HepG2 (cell line): ENCODE data around the gene ACTL7B. TPM values are rescaled to one million over a fixed set of nuclear protein-coding genes. Genes with fewer than 3 reads are reported as not detected.
A peak's percentile ranks its signal among the peaks of the same experiment; 100 is the strongest.

Source experiments
- ZNF839 ChIP-seq: sonication (generic); formaldehyde crosslinking; IDR thresholded peaks from 2 replicates; pipeline ENCODE4 v1.4.0; 2020; ENCODE audit warnings: missing genetic modification reagents, mild to moderate bottlenecking, borderline replicate concordance
- polyA plus RNA-seq, 8 experiments: library from polyadenylated mRNA; depleted of rRNA in 3 of 8; stranded (reverse) in 7 of 8; unstranded in 1 of 8; fragments of >200 nt; fragmentation: Illumina TruSeq in 4 of 8; extraction: Trizol in 4 of 8; gene quantifications; 2 replicates each; pipeline versions ENCODE4 v1.2.1 to v1.2.3, GENCODE V29; 2011 to 2016; ENCODE audit warnings: low read depth in 4 of 8, missing spikeins in 1 of 8, mixed read lengths in 1 of 8; ENCODE audit not compliant: insufficient read depth in 1 of 8
- total RNA-seq, 5 experiments: library from RNA; depleted of rRNA; stranded (reverse); fragments of >200 nt; fragmentation: Illumina TruSeq; extraction: Trizol; gene quantifications; 2 replicates each; pipeline ENCODE4 v1.2.3, GENCODE V29; 2016; ENCODE audit warnings: low read depth in 1 of 5
- TF ChIP-seq, protein P1 (sequence below): sonication (generic); formaldehyde crosslinking; conservative IDR thresholded peaks from 2 replicates; pipeline ENCODE4 v1.4.0; 2020; ENCODE audit warnings: missing genetic modification reagents
- TF ChIP-seq, protein P2 (sequence below): IDR thresholded peaks from 2 replicates; pipeline ENCODE4 v1.6.1; 2012; ENCODE audit warnings: inconsistent platforms
- TF ChIP-seq, protein P3 (sequence below): IDR thresholded peaks from 2 replicates; pipeline ENCODE4 v1.6.1; 2012; ENCODE audit warnings: low read depth, low read length, improper control_type of control experiment
- TF ChIP-seq, protein P4 (sequence below), 2 experiments: sonication (generic) in 1 of 2; formaldehyde crosslinking in 1 of 2; IDR thresholded peaks; 2 replicates each; pipeline versions ENCODE4 v1.4.0 to v1.6.1; 2016 to 2020; ENCODE audit warnings: borderline replicate concordance in 1 of 2, low read depth in 1 of 2, mild to moderate bottlenecking in 1 of 2, missing genetic modification reagents in 1 of 2
- TF ChIP-seq, protein P5 (sequence below): sonication (generic); formaldehyde crosslinking; IDR thresholded peaks from 2 replicates; pipeline ENCODE4 v1.8.0; 2022; ENCODE audit warnings: mild to moderate bottlenecking, missing genetic modification reagents, moderate library complexity

ACTL7B gene
- total and polyA plus RNA-seq, 2 of the 13 experiments (the other 11 are each of a cell fraction or from before 2014, with no cell fraction given) = 0.07 to 0.11 TPM

DNA sequence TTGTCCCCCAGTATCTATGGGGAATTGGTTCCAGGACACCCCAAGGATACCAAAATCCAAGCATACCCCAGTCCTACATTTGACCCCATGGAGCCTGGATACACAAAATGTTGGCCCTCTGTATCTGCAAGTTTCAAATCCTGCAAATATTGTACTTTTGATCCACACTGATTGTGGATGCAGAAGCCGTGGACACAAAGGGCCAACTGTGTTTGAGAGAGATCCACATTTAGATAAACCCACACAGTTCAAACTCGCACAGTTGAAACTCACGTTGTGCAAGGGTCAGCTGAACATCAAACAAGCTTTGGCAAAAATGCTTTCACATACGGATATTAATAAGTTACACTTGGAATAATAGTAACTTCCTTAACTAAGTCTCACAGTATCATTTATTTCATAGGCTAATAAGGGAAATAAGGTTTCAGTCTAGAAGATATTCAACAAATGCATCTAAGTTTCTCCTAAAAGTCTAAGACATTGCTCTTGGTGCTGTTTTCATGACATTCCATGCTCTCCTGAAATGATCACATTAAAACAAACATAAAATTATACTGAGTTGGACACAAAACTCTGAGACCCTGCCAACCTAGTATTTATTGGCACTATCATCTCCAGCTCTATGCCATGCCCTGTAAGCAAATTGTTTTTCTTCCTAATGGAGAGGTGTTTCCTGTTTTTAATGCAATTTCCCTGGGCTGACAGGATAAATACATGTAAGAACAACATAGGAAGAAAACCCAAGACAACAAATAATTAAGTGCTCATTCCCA, 38.6 kb upstream of the ACTL7B start (continued):
- TF ChIP-seq, protein P1, sequence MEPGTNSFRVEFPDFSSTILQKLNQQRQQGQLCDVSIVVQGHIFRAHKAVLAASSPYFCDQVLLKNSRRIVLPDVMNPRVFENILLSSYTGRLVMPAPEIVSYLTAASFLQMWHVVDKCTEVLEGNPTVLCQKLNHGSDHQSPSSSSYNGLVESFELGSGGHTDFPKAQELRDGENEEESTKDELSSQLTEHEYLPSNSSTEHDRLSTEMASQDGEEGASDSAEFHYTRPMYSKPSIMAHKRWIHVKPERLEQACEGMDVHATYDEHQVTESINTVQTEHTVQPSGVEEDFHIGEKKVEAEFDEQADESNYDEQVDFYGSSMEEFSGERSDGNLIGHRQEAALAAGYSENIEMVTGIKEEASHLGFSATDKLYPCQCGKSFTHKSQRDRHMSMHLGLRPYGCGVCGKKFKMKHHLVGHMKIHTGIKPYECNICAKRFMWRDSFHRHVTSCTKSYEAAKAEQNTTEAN (CRISPR knock-in tag) = peak; percentile 96
- TF ChIP-seq, protein P2, sequence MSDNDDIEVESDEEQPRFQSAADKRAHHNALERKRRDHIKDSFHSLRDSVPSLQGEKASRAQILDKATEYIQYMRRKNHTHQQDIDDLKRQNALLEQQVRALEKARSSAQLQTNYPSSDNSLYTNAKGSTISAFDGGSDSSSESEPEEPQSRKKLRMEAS = peak; percentile 58
- TF ChIP-seq, protein P3, sequence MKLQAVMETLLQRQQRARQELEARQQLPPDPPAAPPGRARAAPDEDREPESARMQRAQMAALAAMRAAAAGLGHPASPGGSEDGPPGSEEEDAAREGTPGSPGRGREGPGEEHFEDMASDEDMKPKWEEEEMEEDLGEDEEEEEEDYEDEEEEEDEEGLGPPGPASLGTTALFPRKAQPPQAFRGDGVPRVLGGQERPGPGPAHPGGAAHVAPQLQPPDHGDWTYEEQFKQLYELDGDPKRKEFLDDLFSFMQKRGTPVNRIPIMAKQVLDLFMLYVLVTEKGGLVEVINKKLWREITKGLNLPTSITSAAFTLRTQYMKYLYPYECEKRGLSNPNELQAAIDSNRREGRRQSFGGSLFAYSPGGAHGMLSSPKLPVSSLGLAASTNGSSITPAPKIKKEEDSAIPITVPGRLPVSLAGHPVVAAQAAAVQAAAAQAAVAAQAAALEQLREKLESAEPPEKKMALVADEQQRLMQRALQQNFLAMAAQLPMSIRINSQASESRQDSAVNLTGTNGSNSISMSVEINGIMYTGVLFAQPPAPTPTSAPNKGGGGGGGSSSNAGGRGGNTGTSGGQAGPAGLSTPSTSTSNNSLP = peak; percentile 95
- TF ChIP-seq ZNF839 = no peak
- TF ChIP-seq, protein P4, sequence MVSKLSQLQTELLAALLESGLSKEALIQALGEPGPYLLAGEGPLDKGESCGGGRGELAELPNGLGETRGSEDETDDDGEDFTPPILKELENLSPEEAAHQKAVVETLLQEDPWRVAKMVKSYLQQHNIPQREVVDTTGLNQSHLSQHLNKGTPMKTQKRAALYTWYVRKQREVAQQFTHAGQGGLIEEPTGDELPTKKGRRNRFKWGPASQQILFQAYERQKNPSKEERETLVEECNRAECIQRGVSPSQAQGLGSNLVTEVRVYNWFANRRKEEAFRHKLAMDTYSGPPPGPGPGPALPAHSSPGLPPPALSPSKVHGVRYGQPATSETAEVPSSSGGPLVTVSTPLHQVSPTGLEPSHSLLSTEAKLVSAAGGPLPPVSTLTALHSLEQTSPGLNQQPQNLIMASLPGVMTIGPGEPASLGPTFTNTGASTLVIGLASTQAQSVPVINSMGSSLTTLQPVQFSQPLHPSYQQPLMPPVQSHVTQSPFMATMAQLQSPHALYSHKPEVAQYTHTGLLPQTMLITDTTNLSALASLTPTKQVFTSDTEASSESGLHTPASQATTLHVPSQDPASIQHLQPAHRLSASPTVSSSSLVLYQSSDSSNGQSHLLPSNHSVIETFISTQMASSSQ (IDR thresholded peaks at IDR 0.05; ENCODE audit: low read depth) = peak; percentile 81
- TF ChIP-seq, protein P4 (CRISPR knock-in tag; IDR thresholded peaks at IDR 0.05; ENCODE audit: borderline replicate concordance) = peak; percentile 92
- TF ChIP-seq, protein P5, sequence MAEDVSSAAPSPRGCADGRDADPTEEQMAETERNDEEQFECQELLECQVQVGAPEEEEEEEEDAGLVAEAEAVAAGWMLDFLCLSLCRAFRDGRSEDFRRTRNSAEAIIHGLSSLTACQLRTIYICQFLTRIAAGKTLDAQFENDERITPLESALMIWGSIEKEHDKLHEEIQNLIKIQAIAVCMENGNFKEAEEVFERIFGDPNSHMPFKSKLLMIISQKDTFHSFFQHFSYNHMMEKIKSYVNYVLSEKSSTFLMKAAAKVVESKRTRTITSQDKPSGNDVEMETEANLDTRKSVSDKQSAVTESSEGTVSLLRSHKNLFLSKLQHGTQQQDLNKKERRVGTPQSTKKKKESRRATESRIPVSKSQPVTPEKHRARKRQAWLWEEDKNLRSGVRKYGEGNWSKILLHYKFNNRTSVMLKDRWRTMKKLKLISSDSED (CRISPR knock-in tag) = no peak
